Measurements from ENCODE around the gene DAGLA. TPM values are rescaled to one million over a fixed set of nuclear protein-coding genes. Genes with fewer than 3 reads are reported as not detected.

Gene DAGLA
- total RNA-seq, 3 donors from 2014 or later, result 2.4 to 4.5 (median 3.3) TPM

- no peak for TF ChIP-seq POLR2AphosphoS5 (IDR thresholded peaks at IDR 0.05)
- no peak for TF ChIP-seq CTCF (IDR thresholded peaks at IDR 0.05)
- TF ChIP-seq POLR2A (IDR thresholded peaks at IDR 0.05), result no peak
- H3K27ac ChIP-seq, result no peak overlapping the region
- DNase-seq (ENCODE audit: low spot score in 2 of 2), result no peak
- H3K4me1 ChIP-seq, result no peaks in the 10 kb centered on the region
- no peak overlapping the region for H3K4me3 ChIP-seq
- intact Hi-C loops (cut with DNase I; ENCODE audit: low total_unique reads), result no loop called here
- no peaks in the 10 kb centered on the region for H3K27me3 ChIP-seq
- no peaks in the 10 kb centered on the region for H3K9me3 ChIP-seq
- no peaks in the 10 kb centered on the region for H3K36me3 ChIP-seq
These were observed 100.5 kb downstream of the DAGLA start for GRCh38 chr11:61780581-61781162.

GRCh38 chr11:61781585-61781984 is 101.4 kb downstream of the DAGLA start:
- Histone ChIP-seq H3K27ac (no peak overlapping the region), H3K9me3 (no peaks in the 10 kb centered on the region), H3K27me3 (no peaks in the 10 kb centered on the region), H3K4me3 (no peak overlapping the region), H3K4me1 (no peaks in the 10 kb centered on the region), H3K36me3 (no peaks in the 10 kb centered on the region)
- no peak for TF ChIP-seq CTCF (IDR thresholded peaks at IDR 0.05)
- TF ChIP-seq POLR2A (IDR thresholded peaks at IDR 0.05), result no peak
- TF ChIP-seq POLR2AphosphoS5 (IDR thresholded peaks at IDR 0.05), result no peak
- intact Hi-C loops (cut with DNase I; ENCODE audit: low total_unique reads), result no loop called here
- DNase-seq (ENCODE audit: low spot score in 2 of 2), result no peak

GRCh38 chr11:61782299-61782698 is 102.1 kb downstream of the DAGLA start:
- DNase-seq (ENCODE audit: low spot score in 2 of 2), result no peak
- Histone ChIP-seq H3K36me3 (peaks cover 6% of the 10 kb centered on the region), H3K27me3 (no peaks in the 10 kb centered on the region), H3K4me3 (no peak overlapping the region), H3K4me1 (no peaks in the 10 kb centered on the region), H3K9me3 (no peaks in the 10 kb centered on the region), H3K27ac (no peak overlapping the region)
- no peak for TF ChIP-seq POLR2A (IDR thresholded peaks at IDR 0.05)
- no peak for TF ChIP-seq POLR2AphosphoS5 (IDR thresholded peaks at IDR 0.05)
- TF ChIP-seq CTCF (IDR thresholded peaks at IDR 0.05), result no peak
- intact Hi-C loops (cut with DNase I; ENCODE audit: low total_unique reads), result no loop called here

GRCh38 chr11:61782841-61783240 is 102.7 kb downstream of the DAGLA start:
- Histone ChIP-seq H3K27me3 (no peaks in the 10 kb centered on the region), H3K4me1 (no peaks in the 10 kb centered on the region), H3K36me3 (peaks cover 8% of the 10 kb centered on the region), H3K9me3 (no peaks in the 10 kb centered on the region), H3K4me3 (no peak overlapping the region), H3K27ac (no peak overlapping the region)
- intact Hi-C loops (cut with DNase I; ENCODE audit: low total_unique reads), result no loop called here
- no peak for DNase-seq (ENCODE audit: low spot score in 2 of 2)
- TF ChIP-seq POLR2A (IDR thresholded peaks at IDR 0.05) (no peak), CTCF (IDR thresholded peaks at IDR 0.05) (no peak), POLR2AphosphoS5 (IDR thresholded peaks at IDR 0.05) (no peak)

- H3K4me3 ChIP-seq, result no peak overlapping the region
- intact Hi-C loops (cut with DNase I; ENCODE audit: low total_unique reads), result loop anchor here (1.0 kb wide), 1 partner anchor 16 kb away; no protein-coding TSS in a partner anchor
These were observed 103.7 kb downstream of the DAGLA start for GRCh38 chr11:61783717-61784505.

More at GRCh38 chr11:61783717-61784505, 103.7 kb downstream of the DAGLA start:
- Histone ChIP-seq H3K36me3 (peaks cover 8% of the 10 kb centered on the region), H3K4me1 (no peaks in the 10 kb centered on the region), H3K27ac (no peak overlapping the region), H3K27me3 (no peaks in the 10 kb centered on the region), H3K9me3 (no peaks in the 10 kb centered on the region)
- TF ChIP-seq POLR2AphosphoS5 (IDR thresholded peaks at IDR 0.05) (no peak), POLR2A (IDR thresholded peaks at IDR 0.05) (no peak), CTCF (IDR thresholded peaks at IDR 0.05) (no peak)
- no peak for DNase-seq (ENCODE audit: low spot score in 2 of 2)
